Osteoblast (primary cell): ENCODE measurements around the gene MAP4K3. TPM values are rescaled to one million over a fixed set of nuclear protein-coding genes. Genes with fewer than 3 reads are reported as not detected.

ENCODE experiments used
- DNase-seq: peaks from one replicate; pipeline ENCODE4 v3.0.0; 2011; ENCODE audit warnings: low spot score, mixed read lengths; ENCODE audit not compliant: insufficient read length; ENCODE audit errors: missing footprints
- H2AFZ ChIP-seq: 2 replicates; pipeline ENCODE4 v1.6.0; 2011; ENCODE audit warnings: mild to moderate bottlenecking, low read length
- H3K27ac ChIP-seq: 2 replicates; pipeline ENCODE4 v1.5.1; 2011; ENCODE audit warnings: mild to moderate bottlenecking, low read depth, low read length, moderate library complexity
- H3K27me3 ChIP-seq: 2 replicates; pipeline ENCODE4 v1.6.0; 2012; ENCODE audit warnings: mild to moderate bottlenecking, control low read depth, inconsistent platforms, low read length, moderate library complexity; ENCODE audit not compliant: insufficient read depth
- H3K36me3 ChIP-seq: 2 replicates; pipeline ENCODE4 v1.5.1; 2011; ENCODE audit warnings: mild to moderate bottlenecking, low read length, control low read depth, moderate library complexity; ENCODE audit not compliant: insufficient read depth
- H3K4me1 ChIP-seq: 2 replicates; pipeline ENCODE4 v1.5.1; 2011; ENCODE audit warnings: mild to moderate bottlenecking, low read length, control low read depth, moderate library complexity; ENCODE audit not compliant: insufficient read depth
- H3K4me2 ChIP-seq: 2 replicates; pipeline ENCODE4 v1.6.0; 2011; ENCODE audit warnings: mild to moderate bottlenecking, low read length; ENCODE audit not compliant: insufficient read depth
- H3K4me3 ChIP-seq: fragments of 200-600 bp; sonication (generic); 3 replicates; pipeline ENCODE4 v1.5.1; 2012; ENCODE audit warnings: mild to moderate bottlenecking, low read length, inconsistent platforms; ENCODE audit not compliant: insufficient read depth
- H3K79me2 ChIP-seq: 2 replicates; pipeline ENCODE4 v1.6.0; 2012; ENCODE audit warnings: mild to moderate bottlenecking, low read length, control low read depth, inconsistent platforms; ENCODE audit not compliant: insufficient read depth
- H3K9me3 ChIP-seq: 2 replicates; pipeline ENCODE4 v1.5.1; 2011; ENCODE audit warnings: low read depth, low read length, control low read depth
- H4K20me1 ChIP-seq: 2 replicates; pipeline ENCODE4 v1.6.0; 2012; ENCODE audit warnings: mild to moderate bottlenecking, low read length, control low read depth; ENCODE audit not compliant: insufficient read depth
- CTCF ChIP-seq: IDR thresholded peaks from 2 replicates; pipeline ENCODE4 v1.5.1; 2011; ENCODE audit warnings: mild to moderate bottlenecking, low read depth, low read length, moderate library complexity; ENCODE audit errors: extremely low read depth
- total RNA-seq: library from RNA; depleted of rRNA; stranded (reverse); fragments of >200 nt; gene quantifications from 2 replicates; pipeline ENCODE4 v1.2.3, GENCODE V29; 2012

The MAP4K3 gene
- total RNA-seq, 1 donor = 51.8 TPM

GRCh38 chr2:39217192-39217550 lies 219.9 kb downstream of the MAP4K3 start:
- no peak overlapping the region for H3K4me2 ChIP-seq
- no peak for TF ChIP-seq CTCF

GRCh38 chr2:39216346-39217191 lies 220.5 kb downstream of the MAP4K3 start:
- no peak overlapping the region for H3K27ac ChIP-seq
- TF ChIP-seq CTCF = no peak

More at GRCh38 chr2:39217192-39217550, 219.9 kb downstream of the MAP4K3 start:
- Histone ChIP-seq H4K20me1 (no peaks in the 10 kb centered on the region), H3K4me3 (no peak overlapping the region), H3K27ac (no peak overlapping the region), H3K36me3 (no peaks in the 10 kb centered on the region), H3K79me2 (no peaks in the 10 kb centered on the region), H3K4me1 (no peaks in the 10 kb centered on the region), H2AFZ (no peak overlapping the region), H3K9me3 (no peaks in the 10 kb centered on the region), H3K27me3 (no peaks in the 10 kb centered on the region)
- DNase-seq = no peak

GRCh38 chr2:39215545-39215944 lies 221.5 kb downstream of the MAP4K3 start:
- Histone ChIP-seq H4K20me1 (no peaks in the 10 kb centered on the region), H3K9me3 (no peaks in the 10 kb centered on the region), H3K36me3 (no peaks in the 10 kb centered on the region), H3K4me1 (no peaks in the 10 kb centered on the region), H3K4me3 (no peak overlapping the region), H3K27ac (no peak overlapping the region), H3K79me2 (no peaks in the 10 kb centered on the region), H3K4me2 (no peak overlapping the region), H2AFZ (no peak overlapping the region), H3K27me3 (no peaks in the 10 kb centered on the region)
- no peak for TF ChIP-seq CTCF
- DNase-seq = no peak

More at GRCh38 chr2:39216346-39217191, 220.5 kb downstream of the MAP4K3 start:
- Histone ChIP-seq H4K20me1 (no peaks in the 10 kb centered on the region), H2AFZ (no peak overlapping the region), H3K36me3 (no peaks in the 10 kb centered on the region), H3K4me2 (no peak overlapping the region), H3K79me2 (no peaks in the 10 kb centered on the region), H3K4me1 (no peaks in the 10 kb centered on the region), H3K9me3 (no peaks in the 10 kb centered on the region), H3K4me3 (no peak overlapping the region), H3K27me3 (no peaks in the 10 kb centered on the region)
- DNase-seq = no peak

GRCh38 chr2:39213015-39213414 lies 224.1 kb downstream of the MAP4K3 start:
- no peaks in the 10 kb centered on the region for H3K27me3 ChIP-seq
- H3K4me2 ChIP-seq = no peak overlapping the region
- no peak overlapping the region for H3K27ac ChIP-seq
- no peaks in the 10 kb centered on the region for H3K9me3 ChIP-seq
- H3K79me2 ChIP-seq = no peaks in the 10 kb centered on the region
- no peaks in the 10 kb centered on the region for H3K4me1 ChIP-seq
- TF ChIP-seq CTCF = no peak
- no peak for DNase-seq
- H3K36me3 ChIP-seq = no peaks in the 10 kb centered on the region
- no peak overlapping the region for H2AFZ ChIP-seq
- H3K4me3 ChIP-seq = no peak overlapping the region
- no peaks in the 10 kb centered on the region for H4K20me1 ChIP-seq
